BLaER1 treated with 17β-estradiol and CSF1 and Interleukin-3, amounts not matched to agents 10 nM and 100 nM (cell line): ENCODE measurements around the gene EBP.

Experiments used
- H3K27ac ChIP-seq, 11 experiments: shearing (Covaris generic); formaldehyde crosslinking; 2 replicates each; pipeline ENCODE4 v1.8.1; 2022
- H3K27me3 ChIP-seq, 11 experiments: shearing (Covaris generic); formaldehyde crosslinking; 2 replicates each; pipeline ENCODE4 v1.8.1; 2022
- H3K36me3 ChIP-seq, 11 experiments: shearing (Covaris generic); formaldehyde crosslinking; 2 replicates each; pipeline ENCODE4 v1.8.1; 2022
- H3K4me1 ChIP-seq, 10 experiments: shearing (Covaris generic); formaldehyde crosslinking; 2 replicates each; pipeline ENCODE4 v1.8.1; 2022
- H3K4me2 ChIP-seq, 11 experiments: shearing (Covaris generic); formaldehyde crosslinking; 2 replicates each; pipeline ENCODE4 v1.8.1; 2022
- H3K4me3 ChIP-seq, 10 experiments: shearing (Covaris generic); formaldehyde crosslinking; 2 replicates each; pipeline ENCODE4 v1.8.1; 2022
- H3K9ac ChIP-seq, 11 experiments: shearing (Covaris generic); formaldehyde crosslinking; 2 replicates each; pipeline ENCODE4 v1.8.1; 2022
- H3K9me3 ChIP-seq, 11 experiments: shearing (Covaris generic); formaldehyde crosslinking; replicated peaks in 1 of 11; 2 replicates each; pipeline ENCODE4 v1.8.1; 2022
- H4K20me1 ChIP-seq, 11 experiments: shearing (Covaris generic); formaldehyde crosslinking; 2 replicates each; pipeline ENCODE4 v1.8.1; 2022
- Cebpa-rat ChIP-seq, 11 experiments: shearing (Covaris generic); IDR thresholded peaks; 2 replicates each; pipeline ENCODE4 v1.8.1; 2022

Gene EBP

GRCh38 chrX:48521353-48522243 is at the start of gene EBP:
Gene EBP, plus strand, starts transcription at chrX:48521808. Its CDS starts 1,964 bp downstream, at chrX:48523772.
- Histone ChIP-seq H3K9ac (peak within 1 kb of the TSS; percentile 74 to 85 (median 82)), H3K4me1 (peaks cover 17 to 40% (median 31%) of the 10 kb centered on the region in 10 experiments), H3K4me2 (peak within 1 kb of the TSS; percentile 67 to 85 (median 78)), H3K9me3 (no peaks in the 10 kb centered on the region; a peak in 1 of 22 replicates), H3K36me3 (peaks cover 2 to 26% (median 10%) of the 10 kb centered on the region in 11 experiments; a peak in 13 of 22 replicates), H3K27ac (peak within 1 kb of the TSS in 10 of 11 experiments; percentile 52 to 83 (median 74); a peak in 20 of 22 replicates), H3K27me3 (peaks cover 8 to 45% (median 29%) of the 10 kb centered on the region in 11 experiments; a peak in 19 of 22 replicates), H4K20me1 (0 out of 22 replicates have a peak, but pooled peaks cover 0 to 4% (median 0%) of the 10 kb centered on the region in 11 experiments), H3K4me3 (peak within 1 kb of the TSS; percentile 57 to 78 (median 70))
- no peak for TF ChIP-seq Cebpa-rat (IDR thresholded peaks at IDR 0.05)

- Histone ChIP-seq H4K20me1 (peaks cover 0 to 3% (median 0%) of the 10 kb centered on the region in 11 experiments; a peak in 5 of 22 replicates), H3K27me3 (peaks cover 17 to 80% (median 46%) of the 10 kb centered on the region in 11 experiments; a peak in 21 of 22 replicates), H3K27ac (no peak overlapping the region), H3K36me3 (no peaks in the 10 kb centered on the region), H3K4me1 (peaks cover 25 to 40% (median 32%) of the 10 kb centered on the region in 10 experiments; a peak in 19 of 20 replicates), H3K9me3 (no peaks in the 10 kb centered on the region; a peak in 1 of 22 replicates), H3K9ac (no peak overlapping the region), H3K4me2 (no peak overlapping the region), H3K4me3 (no peak overlapping the region)
- TF ChIP-seq Cebpa-rat (IDR thresholded peaks at IDR 0.05) = no peak
Observed at GRCh38 chrX:48472225-48472624, 49.4 kb upstream of the EBP start.

GRCh38 chrX:48472851-48473703 is 48.5 kb upstream of the EBP start:
- Histone ChIP-seq H3K36me3 (peaks cover 0 to 5% (median 0%) of the 10 kb centered on the region in 11 experiments; a peak in 5 of 22 replicates), H3K9me3 (no peaks in the 10 kb centered on the region; a peak in 1 of 22 replicates), H3K27me3 (peaks cover 16 to 72% (median 40%) of the 10 kb centered on the region in 11 experiments; a peak in 18 of 22 replicates), H3K9ac (peak overlapping the region in 9 of 11 experiments; percentile 25 to 55 (median 41); a peak in 10 of 22 replicates), H3K27ac (peak overlapping the region in 8 of 11 experiments; percentile 16 to 84 (median 61); a peak in 15 of 22 replicates), H3K4me2 (peak overlapping the region in 9 of 11 experiments; percentile 3 to 69 (median 44); a peak in 14 of 22 replicates), H3K4me1 (peaks cover 27 to 42% (median 36%) of the 10 kb centered on the region in 10 experiments), H3K4me3 (no peak overlapping the region), H4K20me1 (peaks cover 0 to 12% (median 7%) of the 10 kb centered on the region in 11 experiments; a peak in 13 of 22 replicates)
- no peak for TF ChIP-seq Cebpa-rat (IDR thresholded peaks at IDR 0.05)

- Histone ChIP-seq H3K9me3 (no peaks in the 10 kb centered on the region; a peak in 1 of 22 replicates), H3K9ac (peak overlapping the region in 9 of 11 experiments; percentile 25 to 55 (median 41); a peak in 12 of 22 replicates), H3K4me2 (peak overlapping the region; percentile 3 to 69 (median 30); a peak in 15 of 22 replicates), H3K4me1 (peaks cover 28 to 43% (median 36%) of the 10 kb centered on the region in 10 experiments), H3K27me3 (peaks cover 13 to 69% (median 40%) of the 10 kb centered on the region in 11 experiments; a peak in 18 of 22 replicates), H3K27ac (peak overlapping the region in 8 of 11 experiments; percentile 16 to 84 (median 61); a peak in 15 of 22 replicates), H4K20me1 (peaks cover 0 to 17% (median 12%) of the 10 kb centered on the region in 11 experiments; a peak in 13 of 22 replicates), H3K36me3 (peaks cover 0 to 10% (median 6%) of the 10 kb centered on the region in 11 experiments; a peak in 10 of 22 replicates), H3K4me3 (no peak overlapping the region)
- no peak for TF ChIP-seq Cebpa-rat (IDR thresholded peaks at IDR 0.05)
Observed at GRCh38 chrX:48473704-48473990, 48.0 kb upstream of the EBP start.

- peaks cover 0 to 15% (median 8%) of the 10 kb centered on the region in 11 experiments; a peak in 12 of 22 replicates for H3K36me3 ChIP-seq
- peak overlapping the region; percentile 6 to 77 (median 61); a peak in 17 of 22 replicates for H3K4me2 ChIP-seq
- no peak for TF ChIP-seq Cebpa-rat (IDR thresholded peaks at IDR 0.05)
- H3K9ac ChIP-seq = peak overlapping the region in 6 of 11 experiments; percentile 35 to 87 (median 43); a peak in 7 of 22 replicates
- H3K27ac ChIP-seq = peak overlapping the region in 8 of 11 experiments; percentile 16 to 84 (median 73); a peak in 12 of 22 replicates
- no peak overlapping the region for H3K4me3 ChIP-seq
- peaks cover 0 to 22% (median 17%) of the 10 kb centered on the region in 11 experiments; a peak in 14 of 22 replicates for H4K20me1 ChIP-seq
- H3K9me3 ChIP-seq = no peaks in the 10 kb centered on the region; a peak in 1 of 22 replicates
- H3K4me1 ChIP-seq = peaks cover 28 to 43% (median 36%) of the 10 kb centered on the region in 10 experiments
- H3K27me3 ChIP-seq = peaks cover 8 to 69% (median 40%) of the 10 kb centered on the region in 11 experiments; a peak in 19 of 22 replicates
Observed at GRCh38 chrX:48474127-48474526, 47.5 kb upstream of the EBP start.

- H3K9me3 ChIP-seq = no peaks in the 10 kb centered on the region; a peak in 1 of 22 replicates
- peak overlapping the region in 6 of 10 experiments; percentile 5 to 85 (median 78); a peak in 4 of 20 replicates for H3K4me3 ChIP-seq
- peaks cover 4 to 69% (median 37%) of the 10 kb centered on the region in 11 experiments; a peak in 17 of 22 replicates for H3K27me3 ChIP-seq
- H3K27ac ChIP-seq = peak overlapping the region in 7 of 11 experiments; percentile 30 to 84 (median 80); a peak in 12 of 22 replicates
- H3K9ac ChIP-seq = peak overlapping the region in 8 of 11 experiments; percentile 7 to 87 (median 54); a peak in 8 of 22 replicates
- no peak for TF ChIP-seq Cebpa-rat (IDR thresholded peaks at IDR 0.05)
- H3K4me2 ChIP-seq = peak overlapping the region in 10 of 11 experiments; percentile 29 to 77 (median 62); a peak in 20 of 22 replicates
- peaks cover 0 to 20% (median 13%) of the 10 kb centered on the region in 11 experiments; a peak in 12 of 22 replicates for H3K36me3 ChIP-seq
- H3K4me1 ChIP-seq = peaks cover 28 to 40% (median 34%) of the 10 kb centered on the region in 10 experiments
- peaks cover 0 to 26% (median 20%) of the 10 kb centered on the region in 11 experiments; a peak in 14 of 22 replicates for H4K20me1 ChIP-seq
Observed at GRCh38 chrX:48474581-48474980, 47.0 kb upstream of the EBP start.

GRCh38 chrX:48475296-48475695 is 46.3 kb upstream of the EBP start:
- H3K4me3 ChIP-seq = peak overlapping the region; percentile 74 to 87 (median 81)
- H3K27ac ChIP-seq = peak overlapping the region in 10 of 11 experiments; percentile 74 to 86 (median 80); a peak in 20 of 22 replicates
- peaks cover 4 to 69% (median 31%) of the 10 kb centered on the region in 11 experiments; a peak in 17 of 22 replicates for H3K27me3 ChIP-seq
- H3K9me3 ChIP-seq = no peaks in the 10 kb centered on the region; a peak in 1 of 22 replicates
- H4K20me1 ChIP-seq = peaks cover 0 to 33% (median 21%) of the 10 kb centered on the region in 11 experiments; a peak in 15 of 22 replicates
- no peak for TF ChIP-seq Cebpa-rat (IDR thresholded peaks at IDR 0.05)
- H3K4me1 ChIP-seq = peaks cover 24 to 35% (median 30%) of the 10 kb centered on the region in 10 experiments
- H3K9ac ChIP-seq = peak overlapping the region; percentile 82 to 91 (median 86); a peak in 21 of 22 replicates
- H3K4me2 ChIP-seq = peak overlapping the region; percentile 37 to 77 (median 64)
- peaks cover 0 to 25% (median 16%) of the 10 kb centered on the region in 11 experiments; a peak in 14 of 22 replicates for H3K36me3 ChIP-seq
